Measurements from ENCODE around the gene CACNG1.
"Not testable (repeated sequence)": the region's sequence is repeated elsewhere in the genome, so short reads cannot be mapped to it uniquely, and the experiment has no call there.

The CACNG1 gene

GRCh38 chr17:67080804-67081203 is 36.5 kb downstream of the CACNG1 start:
- DNase-seq (ENCODE audit: low spot score), result no peak

- DNase-seq (ENCODE audit: low spot score), result no peak
These were observed 37.8 kb downstream of the CACNG1 start for GRCh38 chr17:67082107-67082506.

- no peak for DNase-seq (ENCODE audit: low spot score)
These were observed 41.1 kb downstream of the CACNG1 start for GRCh38 chr17:67085406-67085805.

- no peak for DNase-seq (ENCODE audit: low spot score)
These were observed 44.3 kb downstream of the CACNG1 start for GRCh38 chr17:67088639-67089038.

GRCh38 chr17:67090341-67090740 is 46.0 kb downstream of the CACNG1 start:
- DNase-seq (ENCODE audit: low spot score), result no peak

GRCh38 chr17:67092291-67092690 is 47.9 kb downstream of the CACNG1 start:
- no peak for DNase-seq (ENCODE audit: low spot score)

- not testable (repeated sequence) for DNase-seq (ENCODE audit: low spot score)
These were observed 48.4 kb downstream of the CACNG1 start for GRCh38 chr17:67092710-67093109.

GRCh38 chr17:67093348-67093747 is 49.0 kb downstream of the CACNG1 start:
- DNase-seq (ENCODE audit: low spot score), result no peak

GRCh38 chr17:67095291-67095690 is 50.9 kb downstream of the CACNG1 start:
- DNase-seq (ENCODE audit: low spot score), result not testable (repeated sequence)

- DNase-seq (ENCODE audit: low spot score), result no peak
These were observed 51.4 kb downstream of the CACNG1 start for GRCh38 chr17:67095803-67096202.

GRCh38 chr17:67096609-67097008 is 52.3 kb downstream of the CACNG1 start:
- no peak for DNase-seq (ENCODE audit: low spot score)

- no peak for DNase-seq (ENCODE audit: low spot score)
These were observed 53.7 kb downstream of the CACNG1 start for GRCh38 chr17:67098006-67098405.

- not testable (repeated sequence) for DNase-seq (ENCODE audit: low spot score)
These were observed 60.3 kb downstream of the CACNG1 start for GRCh38 chr17:67104641-67105040.

GRCh38 chr17:67105213-67105612 is 60.9 kb downstream of the CACNG1 start:
- no peak for DNase-seq (ENCODE audit: low spot score)

Measured in globus pallidus (tissue), 1 donor.